HG03139 (cell line): ENCODE measurements around the gene CD164L2.
"Not testable (repeated sequence)": the region's sequence is repeated elsewhere in the genome, so short reads cannot be mapped to it uniquely, and the experiment has no call there.

Source experiments
- ATAC-seq: cut with Tn5 transposase; IDR thresholded peaks from one replicate; pipeline ENCODE4 v1.9.1; 2021; ENCODE audit not compliant: unreplicated experiment

CD164L2 gene

DNA sequence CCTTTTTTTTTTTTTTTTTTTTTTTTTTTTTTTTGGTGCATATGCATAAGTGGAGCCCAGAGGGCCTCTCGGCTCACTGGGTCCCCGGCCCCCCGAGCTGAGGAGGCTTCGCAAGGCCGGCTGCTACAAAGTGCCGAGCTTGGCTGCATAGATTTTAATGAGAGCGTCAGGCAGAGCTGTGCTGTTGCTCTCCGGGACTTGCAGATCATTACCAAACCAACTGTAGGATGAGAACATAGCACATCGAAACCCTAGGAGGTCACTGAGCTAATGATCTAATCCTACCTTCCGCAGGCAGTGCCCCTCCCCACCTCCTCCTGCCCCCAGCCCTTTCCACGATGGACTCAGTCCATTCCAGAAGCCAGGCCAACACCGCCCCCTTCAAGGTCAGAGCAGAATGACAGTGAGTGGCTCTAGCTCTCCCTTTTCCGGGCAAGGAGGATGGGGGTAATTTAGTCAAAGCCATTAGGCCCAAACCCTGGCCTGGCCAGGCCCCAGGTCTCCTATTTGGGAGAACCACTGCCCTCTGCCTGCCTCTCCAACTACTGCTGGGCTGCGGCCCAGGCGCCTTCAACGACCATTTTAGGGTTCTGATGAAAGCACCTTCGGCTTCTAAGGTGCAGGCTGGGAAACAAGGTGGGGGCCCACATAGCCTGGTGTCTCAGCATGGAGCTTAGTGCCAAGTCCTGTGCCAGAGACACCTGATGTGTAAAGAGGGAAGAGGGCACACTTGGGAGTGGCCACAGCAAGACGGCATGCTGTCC lies 22.6 kb upstream of the CD164L2 start:
- not testable (repeated sequence) for ATAC-seq

DNA sequence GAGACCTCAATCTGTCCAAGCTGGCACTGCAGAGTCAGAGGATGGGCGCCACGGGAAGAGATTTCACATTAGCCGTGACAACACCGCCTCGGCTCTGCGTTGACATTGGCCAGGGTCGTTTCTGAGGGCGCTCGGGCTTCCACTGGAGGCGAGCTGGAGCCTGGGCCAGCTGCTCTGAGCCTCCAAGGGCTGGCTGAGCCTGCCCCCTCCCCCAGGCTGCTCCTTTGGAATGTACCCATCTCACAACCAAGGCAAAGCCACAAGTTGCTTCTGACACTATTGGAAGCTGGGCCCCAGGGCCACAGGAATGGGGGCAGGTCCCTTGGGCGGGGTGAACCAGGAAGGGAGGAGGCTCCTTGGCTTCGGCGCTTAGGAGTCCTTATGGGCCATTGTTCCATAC lies 21.9 kb upstream of the CD164L2 start:
- no peak for ATAC-seq

DNA sequence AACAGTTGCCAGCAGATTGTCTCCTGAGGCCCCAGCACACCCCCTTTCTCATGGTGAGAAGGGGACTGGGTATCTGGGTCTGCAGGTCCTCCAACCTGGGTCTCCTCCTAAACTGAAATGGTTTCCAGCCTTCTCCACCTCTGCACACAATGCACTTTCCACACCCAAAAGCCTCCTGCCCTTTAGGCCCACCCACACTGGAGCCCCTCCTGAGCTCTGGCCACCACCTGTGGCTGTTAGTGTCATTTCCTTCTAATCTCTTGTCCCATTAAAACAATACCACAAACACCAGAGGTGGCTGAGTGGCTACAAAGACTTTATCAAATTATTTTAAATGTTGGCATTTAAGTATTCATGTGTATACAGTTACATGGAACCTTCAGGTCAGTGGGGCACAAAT lies 20.8 kb upstream of the CD164L2 start:
- no peak for ATAC-seq

DNA sequence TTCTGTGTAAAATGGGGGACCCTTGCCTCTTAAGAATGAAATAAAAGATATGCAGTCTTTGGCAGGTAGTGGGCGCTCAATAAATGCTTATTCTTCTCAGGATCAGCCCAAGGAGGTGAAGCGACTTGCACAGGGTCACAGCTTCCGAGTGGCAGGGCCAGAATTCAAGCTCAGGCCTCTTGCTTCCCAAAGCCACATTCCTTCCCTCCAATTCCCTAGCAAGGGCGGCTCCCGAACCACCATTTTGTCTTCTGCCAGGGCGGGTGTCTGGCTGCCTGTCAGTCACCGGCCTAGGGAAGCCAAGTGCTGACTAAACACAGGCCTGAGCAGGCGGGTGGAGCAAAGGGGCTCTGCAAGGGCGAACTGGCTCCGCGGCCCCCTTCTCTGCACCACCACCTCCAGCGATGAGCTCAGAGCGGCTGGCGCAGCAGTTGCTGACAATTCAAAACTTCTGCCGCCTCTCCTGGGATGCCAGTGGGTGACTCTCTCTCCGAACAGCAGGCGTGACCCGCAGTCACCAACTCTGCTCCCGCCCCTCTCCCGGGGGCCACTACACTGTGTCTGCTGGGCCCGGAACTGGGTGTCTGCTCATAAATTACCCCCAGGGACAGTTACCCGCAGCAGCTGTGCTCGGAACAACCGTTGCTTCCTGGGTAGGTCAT lies 20.1 kb upstream of the CD164L2 start:
- ATAC-seq, result no peak

DNA sequence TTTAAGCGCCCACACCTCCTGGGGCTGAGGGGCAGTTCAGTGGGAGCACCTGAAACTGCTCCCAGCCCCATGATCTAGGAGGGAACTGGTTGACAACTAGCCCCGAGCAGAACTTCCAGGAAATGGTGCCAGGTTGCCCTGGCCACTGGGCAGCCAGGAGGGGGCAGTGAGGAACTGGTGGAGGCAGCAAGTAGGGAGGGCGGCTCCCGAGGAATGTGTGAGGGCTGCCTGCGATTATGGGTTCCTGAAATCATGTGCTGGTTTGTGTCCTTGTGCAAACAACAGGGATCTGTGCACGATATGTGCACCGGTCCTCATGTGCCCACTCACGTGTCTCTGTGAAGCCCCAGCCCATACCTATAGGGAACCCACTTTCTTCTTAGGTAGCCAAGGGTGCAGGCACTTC lies 19.2 kb upstream of the CD164L2 start:
- no peak for ATAC-seq

DNA sequence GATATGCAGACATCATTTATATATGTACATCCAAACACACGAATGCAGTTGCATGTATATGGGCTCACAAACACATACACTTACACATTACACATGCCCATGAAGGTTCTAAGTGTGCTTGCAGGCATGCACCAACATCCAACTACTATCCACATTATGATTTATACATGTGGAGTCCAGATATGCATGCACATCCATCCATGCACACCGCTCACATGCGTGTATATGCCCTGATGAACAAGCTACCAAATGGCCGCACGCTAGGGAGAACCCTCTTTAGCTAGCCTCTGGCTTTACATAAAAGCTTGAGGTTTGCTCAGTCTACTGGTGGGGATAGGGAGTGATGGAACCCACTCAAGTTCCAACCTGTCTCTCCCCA lies 17.8 kb upstream of the CD164L2 start:
- no peak for ATAC-seq

DNA sequence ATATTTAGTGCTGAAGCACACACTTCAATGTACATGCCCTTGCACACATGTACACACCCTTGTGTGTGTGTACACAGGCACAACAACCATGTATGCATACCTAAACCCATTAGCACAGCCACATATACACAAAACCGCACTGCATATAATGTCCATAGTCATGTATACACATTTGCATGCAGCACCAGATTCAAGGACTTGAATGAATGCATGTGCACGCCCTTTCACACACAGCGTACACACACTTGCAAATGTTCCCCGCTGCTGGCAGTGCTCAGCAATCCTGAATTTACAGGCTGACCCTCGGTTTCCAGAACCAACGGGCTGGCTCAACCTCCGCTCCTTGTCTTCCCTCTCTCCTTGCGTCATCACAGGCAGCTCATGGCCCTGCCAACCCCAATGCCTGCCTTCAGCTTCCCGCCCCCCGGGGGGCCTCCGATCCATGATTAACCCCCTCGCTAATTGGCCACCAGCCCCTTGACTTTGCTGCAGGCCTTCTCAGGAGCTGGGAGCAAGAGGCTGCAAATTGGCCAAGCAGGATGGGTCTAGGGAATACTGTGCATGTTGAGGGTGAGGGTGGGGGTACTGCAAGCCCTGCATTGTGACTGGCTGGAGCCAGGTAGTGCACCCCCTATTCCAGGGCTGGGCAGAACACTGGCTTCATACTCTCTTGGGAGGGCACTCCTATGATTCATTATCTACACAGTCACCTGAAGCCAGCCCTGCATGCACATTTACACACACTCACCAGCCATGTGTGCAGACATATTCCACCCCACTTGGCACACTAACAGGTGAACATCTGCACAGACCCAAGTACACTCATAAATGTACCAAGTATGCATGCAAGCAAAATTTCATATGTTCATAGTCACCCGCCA lies 17.2 kb upstream of the CD164L2 start:
- no peak for ATAC-seq

DNA sequence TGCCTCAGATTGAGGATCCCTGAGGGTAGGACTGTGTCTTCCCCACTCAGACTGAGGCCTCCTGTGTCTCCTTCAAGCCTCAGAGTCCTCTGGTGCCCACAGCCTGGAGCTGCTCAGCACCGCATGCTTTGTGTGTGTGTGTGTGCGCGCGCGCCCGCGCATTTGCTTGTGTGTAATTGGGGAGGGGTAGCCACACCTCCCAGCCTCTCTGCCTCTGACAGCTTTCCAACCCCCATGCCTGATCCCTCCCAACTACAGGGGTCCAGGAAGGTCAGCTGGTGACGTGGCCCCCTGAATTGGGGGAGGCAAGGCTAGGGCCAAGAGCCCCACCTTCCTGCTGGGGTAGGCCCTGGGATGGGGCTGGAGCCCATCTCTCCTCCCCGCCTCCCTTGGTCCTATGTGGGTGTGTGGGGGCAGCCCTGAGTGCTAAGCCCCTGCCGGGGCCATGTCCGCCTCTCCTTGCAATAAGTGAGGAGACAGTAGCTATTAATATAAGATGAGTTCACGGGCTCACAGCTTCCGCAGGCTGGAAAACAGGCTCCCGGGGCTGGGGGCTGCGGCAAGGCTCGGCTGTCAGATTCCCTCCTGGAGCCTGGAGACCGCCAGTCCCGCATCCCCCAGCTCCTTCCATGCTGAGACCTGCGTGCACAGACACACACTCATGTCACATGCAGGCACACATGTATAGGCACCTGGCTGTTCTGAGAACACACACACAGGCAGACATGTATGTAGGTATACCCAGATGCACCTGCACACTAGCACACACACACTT lies 16.3 kb upstream of the CD164L2 start:
- ATAC-seq, result no peak

DNA sequence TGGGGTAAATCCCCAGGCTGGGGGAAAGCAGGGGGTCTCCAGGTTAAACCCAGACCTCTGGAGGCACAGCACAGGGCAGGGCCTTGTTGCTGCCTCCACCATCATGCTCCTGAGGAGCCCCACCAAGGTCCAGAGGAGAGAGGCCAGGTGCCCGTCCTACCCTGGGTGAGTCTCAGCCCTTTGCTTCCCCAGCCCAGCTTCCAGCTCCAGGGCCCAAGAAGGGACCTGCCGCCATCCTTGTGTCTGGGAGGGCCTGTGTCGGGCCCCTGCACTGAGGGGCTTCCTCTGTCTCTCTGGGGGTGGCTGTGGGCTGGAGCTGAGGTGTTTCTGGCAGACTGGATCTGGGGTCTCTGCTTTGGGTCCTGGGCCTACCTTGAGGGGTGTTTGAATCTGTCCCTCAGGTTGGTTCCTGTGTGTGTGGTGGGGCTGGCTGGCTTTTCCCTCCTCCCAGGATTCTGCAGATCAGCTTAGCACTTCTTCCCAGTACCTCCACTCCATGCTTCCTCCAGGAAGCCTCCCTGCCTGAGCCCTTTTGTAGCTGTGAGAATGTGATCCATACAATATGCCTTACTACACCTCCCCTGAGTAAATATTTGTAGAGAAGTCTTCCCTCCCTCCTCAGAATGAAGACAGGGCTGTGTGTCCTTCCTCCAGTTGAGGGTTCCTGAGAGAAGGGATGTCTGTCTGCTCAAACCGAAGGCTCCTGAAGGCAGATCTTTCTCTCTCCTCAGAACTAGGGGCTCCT lies 15.4 kb upstream of the CD164L2 start:
- no peak for ATAC-seq

DNA sequence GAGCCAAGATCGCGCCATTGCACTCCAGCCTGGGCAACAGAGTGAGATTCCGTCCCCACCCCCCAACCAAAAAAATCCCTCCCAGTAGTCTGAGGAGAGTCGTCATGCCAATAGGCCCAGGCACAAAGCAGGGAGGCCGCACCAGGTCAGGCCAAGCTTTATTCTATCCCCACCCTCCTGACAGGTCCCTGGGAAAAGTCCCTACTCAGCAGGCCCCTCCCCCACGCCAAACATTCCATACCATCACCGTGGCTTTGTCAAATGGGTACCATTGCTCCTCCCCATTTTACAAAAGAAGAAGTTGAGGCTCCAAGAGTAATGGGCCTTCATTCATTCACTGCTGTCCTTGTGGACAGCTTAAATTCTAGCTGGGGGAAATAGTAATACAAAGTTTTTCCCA lies 14.6 kb upstream of the CD164L2 start:
- no peak for ATAC-seq

DNA sequence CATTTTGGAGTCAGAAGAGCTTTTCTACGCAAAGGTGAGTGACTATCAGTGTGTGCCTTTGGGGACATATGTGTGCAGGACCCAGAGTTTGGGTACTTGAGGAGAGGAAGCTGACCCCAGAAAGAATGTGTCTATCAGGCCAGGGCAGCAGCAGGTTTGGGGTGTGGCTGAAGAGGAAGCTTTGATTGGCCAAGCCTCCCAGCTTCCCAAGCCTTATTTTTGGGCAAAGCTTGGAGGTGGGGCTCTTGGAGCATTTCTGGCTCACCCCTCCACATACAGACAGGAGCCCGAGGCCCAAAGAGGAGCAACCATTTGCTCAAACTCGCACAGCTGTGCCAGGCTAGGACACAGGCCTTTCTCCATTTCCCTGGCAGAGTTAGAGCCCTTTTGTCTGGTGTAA lies 14.0 kb upstream of the CD164L2 start:
- no peak for ATAC-seq

DNA sequence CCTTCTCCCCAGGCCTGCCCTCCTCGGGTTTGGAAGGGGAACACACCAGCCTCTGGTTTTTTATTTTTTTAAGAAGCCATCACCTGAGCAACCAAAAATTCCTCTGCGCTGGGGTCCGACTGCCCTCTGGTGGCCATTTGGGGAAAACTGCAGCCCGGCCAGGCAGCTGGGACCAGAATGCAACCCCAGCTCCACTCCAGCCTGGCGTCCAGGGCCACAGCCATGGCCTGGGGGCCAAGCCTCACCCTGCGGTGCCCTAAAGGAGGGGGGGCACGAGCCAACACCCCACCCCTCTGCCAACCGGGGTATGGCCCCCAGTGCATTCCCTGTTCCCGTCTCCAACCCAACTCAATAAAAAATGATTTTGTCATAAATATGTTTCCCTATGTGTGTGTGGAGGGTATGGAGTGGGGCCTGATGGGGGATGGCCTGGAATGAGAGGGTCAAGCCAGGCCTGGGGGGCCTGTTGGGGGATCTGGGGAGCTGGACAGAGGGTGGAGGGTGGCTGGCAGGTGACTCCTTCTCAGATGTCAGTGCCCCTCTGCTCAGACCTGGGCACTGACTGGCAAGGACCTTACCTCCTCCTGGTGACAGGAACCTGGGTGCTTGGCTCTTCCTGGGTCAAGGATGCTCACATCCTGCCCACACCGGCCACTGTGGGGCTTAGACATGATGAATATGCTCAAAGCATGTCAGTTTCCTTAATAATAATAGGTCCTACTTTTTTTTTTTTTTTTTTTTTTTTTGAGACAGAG lies 12.5 kb upstream of the CD164L2 start:
- no peak for ATAC-seq

DNA sequence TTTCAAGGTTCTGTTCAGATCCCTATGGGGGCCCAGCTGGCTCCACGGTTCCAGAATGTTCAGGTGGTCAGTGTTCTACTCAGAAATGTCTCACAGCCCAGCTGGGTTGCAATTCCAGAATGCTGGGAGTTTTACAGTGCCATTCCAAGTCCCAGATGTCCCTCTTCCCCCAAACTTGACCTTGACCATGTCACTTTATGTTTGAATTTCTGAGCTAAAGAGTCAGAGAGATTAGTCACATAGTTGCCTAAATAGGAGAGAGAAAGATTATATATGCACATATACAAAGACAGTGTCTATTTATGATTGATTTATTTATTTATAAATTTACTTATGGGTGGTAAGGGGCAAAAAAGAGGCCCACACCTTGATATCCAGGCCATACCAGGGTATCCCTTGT lies 11.8 kb upstream of the CD164L2 start:
- no peak for ATAC-seq

DNA sequence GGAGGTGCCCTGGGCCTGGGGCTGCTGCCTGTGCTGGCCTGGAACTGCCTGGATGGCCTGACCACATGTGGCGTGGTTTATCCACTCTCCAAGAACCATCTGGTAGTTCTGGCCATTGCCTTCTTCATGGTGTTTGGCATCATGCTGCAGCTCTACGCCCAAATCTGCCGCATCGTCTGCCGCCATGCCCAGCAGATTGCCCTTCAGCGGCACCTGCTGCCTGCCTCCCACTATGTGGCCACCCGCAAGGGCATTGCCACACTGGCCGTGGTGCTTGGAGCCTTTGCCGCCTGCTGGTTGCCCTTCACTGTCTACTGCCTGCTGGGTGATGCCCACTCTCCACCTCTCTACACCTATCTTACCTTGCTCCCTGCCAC lies 11.1 kb upstream of the CD164L2 start:
- no peak for ATAC-seq

DNA sequence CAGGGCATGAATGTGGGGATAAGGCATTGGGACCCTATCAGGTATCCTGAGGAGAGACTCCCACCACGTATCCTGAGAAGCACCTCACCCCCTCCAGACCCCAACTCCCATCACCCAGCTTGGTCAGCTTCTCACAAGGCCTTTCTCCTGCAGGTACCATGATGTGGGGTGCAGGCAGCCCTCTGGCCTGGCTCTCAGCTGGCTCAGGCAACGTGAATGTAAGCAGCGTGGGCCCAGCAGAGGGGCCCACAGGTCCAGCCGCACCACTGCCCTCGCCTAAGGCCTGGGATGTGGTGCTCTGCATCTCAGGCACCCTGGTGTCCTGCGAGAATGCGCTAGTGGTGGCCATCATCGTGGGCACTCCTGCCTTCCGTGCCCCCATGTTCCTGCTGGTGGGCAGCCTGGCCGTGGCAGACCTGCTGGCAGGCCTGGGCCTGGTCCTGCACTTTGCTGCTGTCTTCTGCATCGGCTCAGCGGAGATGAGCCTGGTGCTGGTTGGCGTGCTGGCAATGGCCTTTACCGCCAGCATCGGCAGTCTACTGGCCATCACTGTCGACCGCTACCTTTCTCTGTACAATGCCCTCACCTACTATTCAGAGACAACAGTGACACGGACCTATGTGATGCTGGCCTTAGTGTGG lies 10.6 kb upstream of the CD164L2 start:
- no peak for ATAC-seq

DNA sequence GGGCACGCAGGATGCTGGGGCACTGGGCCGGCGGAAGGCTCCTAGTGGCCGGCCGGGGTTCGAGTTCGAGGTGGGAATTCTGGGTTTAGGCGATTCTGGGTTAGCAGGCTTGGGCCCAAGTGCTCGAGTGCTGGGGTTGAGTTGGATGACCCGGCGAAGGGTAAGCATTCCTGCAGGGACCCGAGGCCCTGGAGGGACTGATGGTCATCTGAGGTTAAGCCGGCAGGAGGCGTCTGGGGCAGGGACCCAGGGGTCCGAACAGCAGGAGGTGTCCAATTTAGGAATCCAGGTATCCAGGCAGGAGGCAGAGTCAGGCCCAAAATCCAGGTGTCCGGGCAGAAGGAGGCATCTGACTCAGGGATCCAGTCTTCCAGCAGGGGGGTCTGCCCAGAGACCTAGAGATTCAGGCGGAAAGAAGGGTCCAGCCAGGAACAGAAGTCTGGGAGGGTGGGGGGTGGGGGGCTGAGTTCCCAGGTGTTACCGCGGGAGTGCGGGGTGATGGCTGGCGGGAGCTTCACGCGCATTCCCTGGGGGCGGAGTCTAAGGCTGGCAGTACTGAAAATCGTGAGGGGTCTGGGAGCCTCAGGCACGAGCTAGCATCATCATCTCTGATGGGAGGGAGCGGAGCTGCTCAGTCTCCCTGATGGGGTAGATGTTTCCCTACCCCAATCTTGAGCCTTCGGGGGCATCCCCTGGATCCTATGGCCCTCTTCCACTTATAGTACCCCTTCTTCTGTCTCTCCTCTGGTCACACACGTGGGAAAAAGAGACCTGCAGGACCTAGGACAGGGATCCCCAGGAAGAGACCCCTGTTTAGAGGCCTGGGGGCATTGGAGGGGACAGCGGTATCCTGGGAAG lies 9.9 kb upstream of the CD164L2 start:
- ATAC-seq, result no peak

DNA sequence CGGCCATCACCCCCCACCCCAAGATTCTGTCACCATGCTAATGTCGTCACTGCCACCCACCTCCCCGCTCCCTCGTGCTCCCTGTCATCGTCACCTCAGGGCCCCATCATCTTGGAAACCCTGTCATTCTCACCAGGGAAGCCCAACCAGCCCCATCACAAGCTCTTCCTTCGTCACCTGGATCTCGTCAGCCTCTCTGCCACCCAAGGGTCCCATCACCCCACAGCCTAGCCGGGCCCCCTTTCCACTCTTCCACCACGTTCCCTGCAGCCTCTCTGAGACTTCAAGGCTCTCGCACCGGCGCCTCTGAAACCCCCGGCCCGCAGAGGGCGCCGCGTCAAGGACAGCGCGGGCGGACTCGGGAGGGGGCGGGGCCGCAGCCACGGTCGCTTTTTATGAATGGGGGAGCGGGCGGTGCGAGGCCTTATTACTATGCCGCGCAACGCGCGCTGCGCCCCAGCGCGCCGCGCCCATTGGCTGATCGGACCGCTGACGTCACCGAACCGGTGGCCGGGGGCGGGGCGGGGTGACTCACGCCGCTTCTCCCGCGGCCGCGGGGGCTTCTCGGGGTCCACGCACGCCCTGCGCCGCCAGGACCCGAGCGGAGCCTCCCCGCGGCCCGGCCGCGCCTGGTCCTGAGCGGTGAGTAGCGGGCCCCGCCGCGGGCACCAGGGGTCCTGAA lies 9.1 kb upstream of the CD164L2 start, which contains the start of gene GPR3:
GPR3 (plus strand) TSS at position 527 of the 682 bp plus-strand sequence. CDS start 1,177 bp downstream, outside the sequence.
- ATAC-seq, result peak; percentile 54
